ENCODE data around the gene SPTBN5. TPM values are rescaled to one million over a fixed set of nuclear protein-coding genes. Genes with fewer than 3 reads are reported as not detected.

The SPTBN5 gene
- total RNA-seq, 1 donor from 2014 or later: 0.17 TPM

- TF ChIP-seq CTCF (IDR thresholded peaks at IDR 0.05; ENCODE audit: insufficient read depth, low read length, poor library complexity, severe bottlenecking): no peak
- DNase-seq (ENCODE audit: low read depth): no peak
- H3K36me3 ChIP-seq (ENCODE audit: control insufficient read depth, insufficient read depth, low read length): peaks cover 5% of the 10 kb centered on the region
- H3K4me3 ChIP-seq (ENCODE audit: low read depth, low read length): no peak overlapping the region
- H3K27me3 ChIP-seq (ENCODE audit: control insufficient read depth, insufficient read depth, low read length): no peaks in the 10 kb centered on the region
These were observed 43.7 kb upstream of the SPTBN5 start for GRCh38 chr15:41937568-41937923.

DNA sequence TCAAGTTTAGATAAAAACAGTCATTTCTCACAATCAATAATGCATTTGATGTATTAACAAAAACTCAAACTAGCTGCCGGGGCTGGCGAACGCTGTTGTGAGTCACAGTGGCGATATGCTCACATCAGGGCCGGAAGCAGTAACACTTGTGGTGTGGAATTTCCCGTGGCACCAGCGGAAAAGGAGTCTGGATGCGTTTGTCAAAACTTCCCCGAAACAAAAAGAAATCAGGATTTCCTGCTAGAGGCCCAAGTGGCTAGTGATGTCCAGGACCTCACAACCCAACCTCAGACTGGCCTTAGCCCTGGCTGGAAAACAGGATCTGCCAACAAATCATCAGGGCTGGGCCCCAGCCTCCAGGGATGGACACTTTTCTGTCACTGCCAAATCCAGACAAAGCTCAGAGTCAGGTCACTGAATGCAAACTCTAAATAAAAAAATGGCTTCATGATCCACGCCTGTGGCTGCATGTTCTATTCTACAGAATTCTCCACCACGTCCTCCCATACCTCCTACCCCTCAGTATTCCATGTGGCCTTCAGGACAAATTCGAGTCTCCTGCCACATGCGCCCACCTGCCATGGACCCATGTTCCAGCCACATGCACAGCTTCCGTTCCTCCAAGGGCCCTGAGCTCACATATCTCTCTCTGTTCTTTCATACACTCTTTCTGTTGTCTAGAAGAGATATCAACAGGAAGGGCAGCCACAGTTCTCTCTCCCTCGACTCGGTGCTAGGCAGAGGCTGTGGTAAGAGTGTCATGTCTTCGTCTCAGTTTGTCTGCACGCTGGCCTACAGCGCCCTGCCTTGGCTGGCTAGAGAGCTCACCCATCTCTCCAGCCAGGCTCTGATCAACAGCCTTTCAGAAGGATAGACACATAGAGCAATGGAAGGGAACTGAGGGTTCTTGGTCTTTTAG is 43.1 kb upstream of the SPTBN5 start:
- TF ChIP-seq CTCF (IDR thresholded peaks at IDR 0.05; ENCODE audit: insufficient read depth, low read length, poor library complexity, severe bottlenecking): no peak
- Histone ChIP-seq H3K27me3 (ENCODE audit: control insufficient read depth, insufficient read depth, low read length) (no peaks in the 10 kb centered on the region), H3K36me3 (ENCODE audit: control insufficient read depth, insufficient read depth, low read length) (peaks cover 4% of the 10 kb centered on the region), H3K4me3 (ENCODE audit: low read depth, low read length) (no peak overlapping the region)
- no peak for DNase-seq (ENCODE audit: low read depth)

DNA sequence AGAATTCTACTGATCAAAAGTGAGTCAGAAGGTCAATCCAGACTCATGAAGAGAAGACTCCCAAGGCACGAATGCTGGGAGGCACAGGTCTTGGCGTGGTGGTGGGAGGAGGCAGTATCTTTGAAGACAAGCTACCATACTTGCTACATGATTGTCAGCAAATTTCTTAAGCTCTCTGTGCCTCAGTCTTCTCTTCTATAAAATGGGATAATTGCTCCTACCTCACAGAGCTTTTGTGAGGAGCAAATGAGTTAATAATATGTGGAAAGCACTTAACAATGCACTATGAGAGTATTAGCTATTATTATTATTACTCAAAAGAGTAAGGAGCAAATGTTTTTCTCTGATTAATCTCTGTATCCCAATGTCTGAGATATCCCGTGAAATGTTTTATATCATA is 42.3 kb upstream of the SPTBN5 start:
- H3K4me3 ChIP-seq (ENCODE audit: low read depth, low read length): no peak overlapping the region
- peaks cover 1% of the 10 kb centered on the region for H3K36me3 ChIP-seq (ENCODE audit: control insufficient read depth, insufficient read depth, low read length)
- TF ChIP-seq CTCF (IDR thresholded peaks at IDR 0.05; ENCODE audit: insufficient read depth, low read length, poor library complexity, severe bottlenecking): no peak
- H3K27me3 ChIP-seq (ENCODE audit: control insufficient read depth, insufficient read depth, low read length): no peaks in the 10 kb centered on the region
- no peak for DNase-seq (ENCODE audit: low read depth)

DNA sequence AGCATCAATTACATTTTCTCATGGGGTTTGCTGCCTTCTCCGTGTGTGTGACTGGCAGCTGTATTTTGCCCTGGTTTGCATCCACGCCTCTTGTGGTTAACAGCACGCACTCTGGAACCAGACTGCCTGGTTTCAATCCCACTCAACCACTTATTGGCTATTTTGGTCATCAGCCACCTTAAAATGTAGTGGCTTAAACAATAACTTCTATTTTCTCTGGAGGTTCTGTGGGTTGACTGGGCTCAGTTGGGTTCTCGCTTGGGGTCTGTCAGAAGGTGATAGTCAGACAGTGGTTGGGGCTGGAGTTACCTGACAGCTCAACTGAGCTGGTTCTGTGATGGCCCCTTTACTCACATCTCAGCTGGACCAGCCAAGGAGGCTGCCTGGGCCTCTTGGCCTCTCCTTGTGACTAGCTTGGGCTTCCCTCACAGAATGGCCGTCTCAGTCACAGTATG is 41.7 kb upstream of the SPTBN5 start:
- H3K36me3 ChIP-seq (ENCODE audit: control insufficient read depth, insufficient read depth, low read length): peaks cover 1% of the 10 kb centered on the region
- no peak for TF ChIP-seq CTCF (IDR thresholded peaks at IDR 0.05; ENCODE audit: insufficient read depth, low read length, poor library complexity, severe bottlenecking)
- no peak for DNase-seq (ENCODE audit: low read depth)
- no peak overlapping the region for H3K4me3 ChIP-seq (ENCODE audit: low read depth, low read length)
- H3K27me3 ChIP-seq (ENCODE audit: control insufficient read depth, insufficient read depth, low read length): no peaks in the 10 kb centered on the region

DNA sequence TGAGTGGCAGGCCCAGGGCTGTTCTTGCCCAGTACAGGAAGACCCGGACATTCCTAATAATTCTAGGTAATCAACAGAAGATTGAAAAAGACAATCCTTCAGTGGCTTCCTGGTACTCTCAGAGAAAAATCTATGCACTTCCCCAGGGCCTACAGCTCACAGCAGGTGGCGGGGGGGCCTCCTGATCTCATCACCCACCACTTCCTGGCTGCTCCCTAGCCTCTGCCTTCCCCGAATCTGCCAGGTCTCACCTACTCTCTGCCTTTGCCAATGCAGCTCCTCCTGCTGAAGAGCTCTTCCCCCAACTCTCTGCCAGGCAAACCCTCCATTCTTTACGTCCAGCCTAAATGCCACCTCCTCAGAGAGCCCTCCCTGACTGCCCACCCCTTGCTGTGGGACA is 41.0 kb upstream of the SPTBN5 start:
- DNase-seq (ENCODE audit: low read depth): no peak
- Histone ChIP-seq H3K27me3 (ENCODE audit: control insufficient read depth, insufficient read depth, low read length) (no peaks in the 10 kb centered on the region), H3K36me3 (ENCODE audit: control insufficient read depth, insufficient read depth, low read length) (peaks cover 1% of the 10 kb centered on the region), H3K4me3 (ENCODE audit: low read depth, low read length) (no peak overlapping the region)
- no peak for TF ChIP-seq CTCF (IDR thresholded peaks at IDR 0.05; ENCODE audit: insufficient read depth, low read length, poor library complexity, severe bottlenecking)

GRCh38 chr15:41933771-41934170 is 39.9 kb upstream of the SPTBN5 start:
- no peak for TF ChIP-seq CTCF (IDR thresholded peaks at IDR 0.05; ENCODE audit: insufficient read depth, low read length, poor library complexity, severe bottlenecking)
- H3K36me3 ChIP-seq (ENCODE audit: control insufficient read depth, insufficient read depth, low read length): peaks cover 1% of the 10 kb centered on the region
- no peak for DNase-seq (ENCODE audit: low read depth)
- no peak overlapping the region for H3K4me3 ChIP-seq (ENCODE audit: low read depth, low read length)
- no peaks in the 10 kb centered on the region for H3K27me3 ChIP-seq (ENCODE audit: control insufficient read depth, insufficient read depth, low read length)
